Suprapubic skin (tissue), 3 donors: Measurements from ENCODE around the gene PGM5.
"Not testable (repeated sequence)": the region's sequence is repeated elsewhere in the genome, so short reads cannot be mapped to it uniquely, and the experiment has no call there.

Experiments
- CTCF ChIP-seq, 2 donors: fragments of 200-600 bp in 1 of 2; fragments of 450-650 bp in 1 of 2; sonication (generic) in 1 of 2; IDR thresholded peaks; one replicate each; pipeline ENCODE4 v1.5.1; 2016 to 2019; ENCODE audit warnings: antibody characterized with exemption in 2 of 2, mild to moderate bottlenecking in 1 of 2, moderate library complexity in 1 of 2
- EP300 ChIP-seq: sonication (generic); formaldehyde crosslinking; IDR thresholded peaks from one replicate; pipeline ENCODE4 v1.6.1; 2017; ENCODE audit warnings: antibody characterized with exemption
- POLR2A ChIP-seq, 2 donors: fragments of 450-650 bp; IDR thresholded peaks; one replicate each; pipeline ENCODE4 v1.6.1; 2017; ENCODE audit warnings: antibody characterized with exemption in 2 of 2, mild to moderate bottlenecking in 2 of 2, moderate library complexity in 2 of 2

- TF ChIP-seq CTCF (IDR thresholded peaks at IDR 0.05); POLR2A (IDR thresholded peaks at IDR 0.05); EP300: not testable (repeated sequence)
Measured at GRCh38 chr9:68307654-68308053, 48.8 kb upstream of the PGM5 start.
